SK-N-SH (cell line): ENCODE data around the gene IDH2. TPM values are rescaled to one million over a fixed set of nuclear protein-coding genes. Genes with fewer than 3 reads are reported as not detected.

Experiments
- CTCF ChIA-PET: fragments of 300-600, 350-600 bp; formaldehyde crosslinking; extraction: SDS; loops from one replicate; lab custom pipeline; 2021; lab: Yijun Ruan, JAX
- POLR2A ChIA-PET: fragments of 350-600 bp; sonication (Branson Sonifier 250); formaldehyde crosslinking; extraction: SDS; loops from one replicate; lab custom pipeline; 2020; ENCODE audit warnings: antibody characterized with exemption, inconsistent platforms; lab: Yijun Ruan, JAX
- DNase-seq: peaks from one replicate; pipeline ENCODE4 v3.0.0; 2012
- H2AFZ ChIP-seq: fragments of 200-600 bp; sonication (generic); 2 replicates; pipeline ENCODE4 v1.8.1; 2016; ENCODE audit warnings: antibody characterized with exemption, mild to moderate bottlenecking, low read depth
- H3F3A ChIP-seq: fragments of 200-600 bp; sonication (generic); replicated peaks from 2 replicates; pipeline ENCODE3; 2016; ENCODE audit warnings: antibody characterized with exemption, mild to moderate bottlenecking; ENCODE audit not compliant: insufficient read depth
- H3K27ac ChIP-seq, 2 experiments: fragments of 200-500 bp in 1 of 2; fragments of 200-600 bp in 1 of 2; sonication (Bioruptor generic) in 1 of 2; sonication (generic), shearing (Covaris generic) in 1 of 2; 2 replicates each; pipeline versions ENCODE4 v1.5.1 to v1.6.1; 2014 to 2016; ENCODE audit warnings: low read depth in 2 of 2, inconsistent platforms in 1 of 2, low read length in 1 of 2, mild to moderate bottlenecking in 1 of 2, mixed read lengths in 1 of 2
- H3K27me3 ChIP-seq: fragments of 200-600 bp; sonication (generic), shearing (Covaris generic); 2 replicates; pipeline ENCODE4 v1.6.1; 2016; ENCODE audit warnings: mixed run types; ENCODE audit not compliant: insufficient read depth
- H3K36me3 ChIP-seq, 2 experiments: fragments of 200-500 bp in 1 of 2; fragments of 200-600 bp in 1 of 2; sonication (Bioruptor generic) in 1 of 2; sonication (generic) in 1 of 2; replicated peaks in 1 of 2; 2 replicates each; pipeline versions ENCODE3 to v1.5.1; 2014 to 2016; ENCODE audit warnings: low read length in 1 of 2, mild to moderate bottlenecking in 1 of 2; ENCODE audit not compliant: insufficient read depth in 2 of 2, control insufficient read depth in 1 of 2
- H3K4me1 ChIP-seq, 2 experiments: fragments of 200-500 bp in 1 of 2; fragments of 200-600 bp in 1 of 2; sonication (Bioruptor generic) in 1 of 2; sonication (generic), shearing (Covaris generic) in 1 of 2; 2 replicates each; pipeline versions ENCODE4 v1.5.1 to v1.6.1; 2014 to 2016; ENCODE audit warnings: low read depth in 1 of 2, low read length in 1 of 2, mixed run types in 1 of 2; ENCODE audit not compliant: insufficient read depth in 2 of 2, control insufficient read depth in 1 of 2
- H3K4me2 ChIP-seq: fragments of 200-600 bp; sonication (generic), shearing (Covaris generic); 2 replicates; pipeline ENCODE4 v1.6.1; 2017; ENCODE audit warnings: mixed run types
- H3K4me3 ChIP-seq, 2 experiments: fragments of 200-500 bp in 1 of 2; fragments of 200-600 bp in 1 of 2; sonication (Bioruptor generic) in 1 of 2; sonication (generic), shearing (Covaris generic) in 1 of 2; 2 replicates each; pipeline versions ENCODE4 v1.5.1 to v1.8.1; 2014 to 2016; ENCODE audit warnings: low read depth in 2 of 2, inconsistent platforms in 1 of 2, low read length in 1 of 2, mild to moderate bottlenecking in 1 of 2, mixed read lengths in 1 of 2, moderate library complexity in 1 of 2
- H3K79me2 ChIP-seq: fragments of 200-600 bp; sonication (generic); 2 replicates; pipeline ENCODE4 v1.8.1; 2017; ENCODE audit warnings: mild to moderate bottlenecking; ENCODE audit not compliant: insufficient read depth
- H3K9ac ChIP-seq: fragments of 200-600 bp; sonication (generic); 2 replicates; pipeline ENCODE4 v1.6.1; 2017; ENCODE audit warnings: mixed run types
- H3K9me2 ChIP-seq: fragments of 200-600 bp; sonication (generic); 2 replicates; pipeline ENCODE4 v1.6.1; 2017; ENCODE audit warnings: mixed run types
- H3K9me3 ChIP-seq: fragments of 200-600 bp; sonication (generic); 2 replicates; pipeline ENCODE4 v1.6.1; 2017; ENCODE audit warnings: mixed run types, mild to moderate bottlenecking, moderate library complexity
- H4K20me1 ChIP-seq: fragments of 200-600 bp; sonication (generic); 2 replicates; pipeline ENCODE4 v1.6.1; 2017; ENCODE audit warnings: mild to moderate bottlenecking, mixed run types; ENCODE audit not compliant: insufficient read depth
- CHD2 ChIP-seq: fragments of 150-350 bp; IDR thresholded peaks from 2 replicates; pipeline ENCODE4 v1.6.1; 2018; ENCODE audit warnings: low read length; ENCODE audit not compliant: partially characterized antibody
- CTCF ChIP-seq: fragments of 200-600 bp; sonication (generic); IDR thresholded peaks from 2 replicates; pipeline ENCODE4 v1.6.1; 2017; ENCODE audit warnings: antibody characterized with exemption, mild to moderate bottlenecking, moderate library complexity
- FOSL2 ChIP-seq: IDR thresholded peaks from 2 replicates; pipeline ENCODE4 v1.4.0; 2012; ENCODE audit warnings: low read depth, mild to moderate bottlenecking, moderate library complexity, borderline replicate concordance
- FOXM1 ChIP-seq: IDR thresholded peaks from 2 replicates; pipeline ENCODE4 v1.4.0; 2012; ENCODE audit warnings: low read depth, mild to moderate bottlenecking
- GABPA ChIP-seq: IDR thresholded peaks from 2 replicates; pipeline ENCODE4 v1.4.0; 2012; ENCODE audit warnings: low read depth, mild to moderate bottlenecking
- GATA2 ChIP-seq: sonication (generic); formaldehyde crosslinking; IDR thresholded peaks from 2 replicates; pipeline ENCODE4 v1.5.0; 2020; ENCODE audit warnings: mild to moderate bottlenecking, missing genetic modification reagents
- MAX ChIP-seq: IDR thresholded peaks from 2 replicates; pipeline ENCODE4 v1.4.0; 2012; ENCODE audit warnings: low read depth
- NRF1 ChIP-seq: IDR thresholded peaks from 2 replicates; pipeline ENCODE4 v1.6.1; 2012; ENCODE audit warnings: low read depth, mild to moderate bottlenecking, low read length
- PBX3 ChIP-seq: IDR thresholded peaks from 2 replicates; pipeline ENCODE4; 2012
- POLR2AphosphoS5 ChIP-seq: IDR thresholded peaks from 2 replicates; pipeline ENCODE4 v1.6.1; 2012; ENCODE audit warnings: low read depth, low read length
- RCOR1 ChIP-seq: fragments of 150-350 bp; IDR thresholded peaks from 2 replicates; pipeline ENCODE4 v1.6.1; 2017; ENCODE audit warnings: antibody characterized with exemption, low read length
- RFX5 ChIP-seq: IDR thresholded peaks from 2 replicates; pipeline ENCODE4 v1.6.1; 2012; ENCODE audit warnings: mild to moderate bottlenecking, improper control_type of control experiment, low read length
- RXRA ChIP-seq: IDR thresholded peaks from 2 replicates; pipeline ENCODE4 v1.4.0; 2012; ENCODE audit warnings: low read depth, mild to moderate bottlenecking, borderline replicate concordance
- SIN3A ChIP-seq: IDR thresholded peaks from 2 replicates; pipeline ENCODE4 v1.6.1; 2012; ENCODE audit warnings: low read depth, mild to moderate bottlenecking, low read length, moderate library complexity, borderline replicate concordance
- SMC3 ChIP-seq: IDR thresholded peaks from 2 replicates; pipeline ENCODE4 v1.6.1; 2012; ENCODE audit warnings: low read depth, low read length, improper control_type of control experiment
- USF2 ChIP-seq: fragments of 150-350 bp; IDR thresholded peaks from 2 replicates; pipeline ENCODE4 v1.6.1; 2017; ENCODE audit warnings: antibody characterized with exemption, low read length, low read depth, borderline replicate concordance
- YY1 ChIP-seq: IDR thresholded peaks from 2 replicates; pipeline ENCODE4 v1.4.0; 2012; ENCODE audit warnings: low read depth, mild to moderate bottlenecking
- WGBS: methylation state at CpG from one replicate; pipeline ENCODE4 v1.1.6; 2017; ENCODE audit warnings: low lambda C conversion rate; 5-methylcytosine and 5-hydroxymethylcytosine counted together
- polyA plus RNA-seq, 3 experiments: library from polyadenylated mRNA; depleted of rRNA; stranded (reverse); fragments of >200 nt; gene quantifications; 2 replicates each; pipeline ENCODE4 v1.2.3, GENCODE V29; 2012

The IDH2 gene
- polyA plus RNA-seq, 1 of the 3 experiments (the other 2 are of a cell fraction): 25.2 TPM

DNA sequence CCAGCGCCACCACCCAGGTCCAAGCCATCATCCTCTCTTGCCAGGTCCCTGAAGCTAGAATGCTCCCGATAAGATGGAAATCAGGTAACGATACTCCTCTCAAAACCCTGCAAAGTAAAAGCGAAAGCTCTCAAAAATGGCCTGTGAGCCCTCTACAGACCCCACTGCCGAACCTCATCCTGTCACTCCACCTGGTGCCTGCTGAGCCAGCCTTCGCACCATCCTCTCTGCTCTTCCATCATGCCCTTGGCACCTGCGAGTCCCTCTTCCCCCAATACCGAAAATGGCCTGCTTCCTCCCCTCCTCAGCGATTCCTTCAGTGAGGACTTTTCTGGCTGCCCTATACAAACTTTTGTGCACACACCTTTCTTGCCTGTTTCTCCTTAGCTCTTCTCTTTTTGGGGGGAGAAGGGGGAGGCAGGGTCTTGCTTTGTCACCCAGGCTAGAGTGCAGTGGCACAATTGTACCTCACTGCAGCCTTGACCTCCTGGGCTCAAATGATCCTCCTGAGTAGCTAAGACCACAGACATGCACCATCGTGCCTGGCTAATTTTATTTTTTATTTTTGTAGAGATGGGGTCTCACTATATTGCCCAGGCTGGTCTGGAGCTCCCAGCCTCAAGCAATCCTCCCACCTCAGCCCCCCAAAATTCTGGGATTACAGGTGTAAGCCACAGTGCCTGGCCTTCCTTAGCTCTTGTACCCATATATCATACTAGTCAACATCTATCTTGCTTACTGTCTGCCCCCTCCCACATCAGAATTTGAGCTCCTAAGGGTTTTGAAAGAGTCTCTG lies 3.0 kb downstream of the IDH2 start (continued):
- no peak for TF ChIP-seq FOXM1
- TF ChIP-seq GABPA: no peak
- no peak for TF ChIP-seq GATA2 (CRISPR knock-in tag)
- TF ChIP-seq SIN3A: no peak
- no peak for TF ChIP-seq SMC3
- no peak for TF ChIP-seq RXRA
- TF ChIP-seq YY1: no peak
- no peak for TF ChIP-seq RFX5
- no peak for TF ChIP-seq USF2
- no peak for TF ChIP-seq MAX
- TF ChIP-seq FOSL2: no peak
- no peak for TF ChIP-seq RCOR1
- no peak for TF ChIP-seq CTCF
- no peak for TF ChIP-seq POLR2AphosphoS5
- no peak for TF ChIP-seq CHD2
- TF ChIP-seq, all 33 proteins: peak for 0

DNA sequence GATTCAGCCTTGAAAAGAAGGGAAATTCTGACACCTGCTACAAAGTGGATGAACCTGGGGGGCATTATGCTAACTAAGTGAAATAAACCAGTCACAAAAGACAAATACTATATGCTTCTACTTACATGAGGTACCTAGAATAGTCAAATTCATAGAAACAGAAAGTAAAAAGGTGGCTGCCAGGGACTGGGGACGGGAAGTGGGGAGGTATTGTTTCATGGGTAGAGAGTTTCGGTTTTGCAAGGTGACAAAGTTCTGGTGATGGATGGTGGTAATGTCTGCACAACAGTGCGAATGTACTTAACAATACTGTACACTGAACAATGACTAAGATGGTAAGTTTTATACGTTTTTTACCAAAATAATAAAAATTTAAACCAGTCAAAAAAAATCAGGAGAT lies 4.8 kb downstream of the IDH2 start:
- Histone ChIP-seq H3K4me2 (no peak overlapping the region), H3K79me2 (peaks cover 8% of the 10 kb centered on the region), H3K4me3 (no peak overlapping the region), H3K9me3 (no peaks in the 10 kb centered on the region), H2AFZ (no peak overlapping the region), H4K20me1 (no peaks in the 10 kb centered on the region), H3K27ac (no peak overlapping the region), H3F3A (peaks cover 3% of the 10 kb centered on the region), H3K27me3 (no peaks in the 10 kb centered on the region), H3K9me2 (no peaks in the 10 kb centered on the region), H3K4me1 (peaks cover 12 to 29% of the 10 kb centered on the region in 2 experiments; a peak in 2 of 4 replicates), H3K36me3 (no peaks in the 10 kb centered on the region), H3K9ac (no peak overlapping the region)
- TF ChIP-seq SIN3A (no peak), GABPA (no peak), USF2 (no peak), PBX3 (no peak), NRF1 (no peak)
- ChIA-PET POLR2A (no interaction called here), CTCF (no interaction called here)
- 74% methylated on average over 4 of the region's 4 CpGs for WGBS
- DNase-seq: no peak
